Naive thymus-derived CD4-positive, alpha-beta T cell (primary cell): ENCODE data around the gene NT5DC2. TPM values are rescaled to one million over a fixed set of nuclear protein-coding genes. Genes with fewer than 3 reads are reported as not detected.

Experiments used
- ATAC-seq: fragments of 150-1000 bp; cut with Tn5 transposase; 2 replicates; pipeline ENCODE4 v1.10.0; 2021; ENCODE audit warnings: mild to moderate bottlenecking, moderate library complexity
- CTCF ChIA-PET: fragments of 350-600 bp; sonication (Branson Sonifier 250); formaldehyde crosslinking; loops from one replicate; lab custom pipeline; 2021; ENCODE audit warnings: antibody characterized with exemption; lab: Charles Lee
- POLR2A ChIA-PET: fragments of 350-600 bp; sonication (Branson Sonifier 250); formaldehyde crosslinking; loops from one replicate; lab custom pipeline; 2021; ENCODE audit warnings: antibody characterized with exemption, inconsistent platforms; lab: Charles Lee
- DNase-seq, 9 donors: peaks; one replicate each; pipeline versions ENCODE4 v3.0.0 to v3.0.0-alpha.2; 2020 to 2022; ENCODE audit warnings: mixed read lengths in 1 of 9
- H3K27ac ChIP-seq: one replicate; pipeline ENCODE4 v1.7.0; 2013; ENCODE audit warnings: mild to moderate bottlenecking, low read depth, low read length, moderate library complexity
- H3K27me3 ChIP-seq, 2 donors: one replicate each; pipeline ENCODE4 v1.7.0; 2013; ENCODE audit warnings: low read length in 2 of 2, mild to moderate bottlenecking in 2 of 2, moderate library complexity in 2 of 2; ENCODE audit not compliant: control insufficient read depth in 2 of 2, insufficient read depth in 2 of 2
- H3K36me3 ChIP-seq, 3 experiments: 1 replicate in 2 of 3; 2 replicates in 1 of 3; pipeline ENCODE4 v1.7.0; 2013; ENCODE audit warnings: low read length in 3 of 3, mild to moderate bottlenecking in 3 of 3, moderate library complexity in 1 of 3; ENCODE audit not compliant: insufficient read depth in 3 of 3, control insufficient read depth in 2 of 3
- H3K4me1 ChIP-seq, 2 donors: one replicate each; pipeline ENCODE4 v1.7.0; 2013; ENCODE audit warnings: low read length in 2 of 2, mild to moderate bottlenecking in 2 of 2, moderate library complexity in 1 of 2; ENCODE audit not compliant: control insufficient read depth in 2 of 2, insufficient read depth in 2 of 2
- H3K4me3 ChIP-seq: 2 replicates; pipeline ENCODE4 v1.7.0; 2013; ENCODE audit warnings: mild to moderate bottlenecking, low read length
- H3K9me3 ChIP-seq, 3 experiments: 1 replicate in 2 of 3; 2 replicates in 1 of 3; pipeline ENCODE4 v1.7.0; 2013; ENCODE audit warnings: low read length in 3 of 3; ENCODE audit not compliant: control insufficient read depth in 2 of 3
- H3K27ac Mint-ChIP-seq, 9 donors: one replicate each; pipeline ENCODE4 v1.8.0; 2020 to 2022; ENCODE audit warnings: mixed read lengths in 9 of 9, mild to moderate bottlenecking in 8 of 9, moderate library complexity in 5 of 9, inconsistent platforms in 2 of 9
- H3K27me3 Mint-ChIP-seq, 5 donors: one replicate each; pipeline ENCODE4 v1.8.0; 2021 to 2022; ENCODE audit warnings: mixed read lengths in 5 of 5, mild to moderate bottlenecking in 1 of 5
- H3K36me3 Mint-ChIP-seq, 5 donors: one replicate each; pipeline ENCODE4 v1.8.0; 2020 to 2022; ENCODE audit warnings: mixed read lengths in 5 of 5, mild to moderate bottlenecking in 3 of 5, inconsistent platforms in 1 of 5
- H3K4me1 Mint-ChIP-seq, 7 donors: one replicate each; pipeline ENCODE4 v1.8.0; 2020 to 2022; ENCODE audit warnings: mixed read lengths in 7 of 7, mild to moderate bottlenecking in 3 of 7, inconsistent platforms in 1 of 7
- H3K4me3 Mint-ChIP-seq, 10 donors: one replicate each; pipeline ENCODE4 v1.8.0; 2020 to 2022; ENCODE audit warnings: mild to moderate bottlenecking in 10 of 10, mixed read lengths in 10 of 10, moderate library complexity in 6 of 10, inconsistent platforms in 2 of 10
- H3K9me3 Mint-ChIP-seq, 11 donors: one replicate each; pipeline ENCODE4 v1.8.0; 2020 to 2022; ENCODE audit warnings: mixed read lengths in 11 of 11, mild to moderate bottlenecking in 4 of 11, inconsistent platforms in 1 of 11, moderate library complexity in 1 of 11
- intact Hi-C, 2 donors: fragments of 100-400 bp; cut with micrococcal nuclease; formaldehyde crosslinking; loops; one replicate each; pipeline ENCODE4 v1.15.1; 2023
- polyA plus RNA-seq, 2 donors: library from polyadenylated mRNA; unstranded; fragments of 300-500 nt; fragmentation: Illumina TruSeq; gene quantifications; one replicate each; pipeline ENCODE4 v1.2.3, GENCODE V29; 2021
- total RNA-seq, 6 experiments: library from RNA in 5 of 6; stranded (reverse) in 5 of 6; gene quantifications; 1 replicate in 5 of 6; 2 replicates in 1 of 6; pipeline ENCODE4 v1.2.3 and lab custom pipeline; 2021 to 2026

NT5DC2 gene
- total and polyA plus RNA-seq, 7 experiments from 2014 or later = 1.3 to 23.0 (median 3.1) TPM; not detected in 1

- DNase-seq = no peak
- POLR2A ChIA-PET = no interaction called here
Observed at GRCh38 chr3:52525680-52526561, 7.7 kb downstream of the NT5DC2 start.

DNA sequence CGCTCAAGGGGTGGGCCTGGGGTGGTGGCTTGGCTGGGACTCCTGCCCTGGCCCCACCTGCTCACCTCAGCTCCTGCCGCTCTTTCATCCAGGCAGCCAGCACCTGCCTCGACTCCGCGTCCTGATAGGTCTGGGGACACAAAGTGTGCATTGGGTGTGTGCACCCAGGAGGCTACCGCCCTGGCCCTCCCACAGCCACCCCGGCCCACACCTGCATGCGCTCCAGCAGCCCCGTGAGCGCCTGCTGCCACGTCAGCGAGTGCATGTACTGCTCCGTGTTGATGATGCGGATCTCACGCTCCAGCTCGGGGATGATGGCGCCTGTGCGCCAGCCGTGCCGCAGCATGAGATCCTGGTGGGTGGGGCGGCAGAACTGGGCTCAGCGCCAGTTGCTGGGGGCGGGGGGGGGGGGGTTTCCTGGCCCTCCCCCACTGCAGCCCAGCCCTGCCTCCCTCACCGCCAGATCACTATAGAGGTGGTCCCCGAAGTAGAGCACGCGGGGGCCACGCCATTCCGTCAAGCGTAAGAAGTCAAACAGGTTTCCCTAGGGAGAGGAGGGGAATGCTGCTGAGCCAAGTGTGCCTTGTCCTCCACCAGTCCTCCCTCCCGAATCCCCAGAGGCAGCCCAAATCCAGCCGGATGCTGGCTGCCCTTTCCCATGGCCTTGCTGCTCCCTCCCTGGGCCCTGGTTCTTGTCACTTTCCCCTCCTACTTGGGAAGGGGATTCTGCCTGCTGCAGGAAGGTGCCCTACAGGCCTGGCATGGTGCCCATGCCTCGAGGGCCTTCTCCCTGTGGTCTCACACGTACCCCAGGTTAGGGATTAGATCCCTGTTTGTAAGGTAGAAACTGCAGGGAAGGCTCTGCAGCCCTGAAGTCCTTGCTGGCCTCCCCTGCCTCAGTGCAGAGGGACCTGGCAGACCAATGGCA, 8.6 kb downstream of the NT5DC2 start:
- CTCF ChIA-PET = no interaction called here
- POLR2A ChIA-PET = no interaction called here
- no peaks in the 10 kb centered on the region for H3K9me3 Mint-ChIP-seq
- peaks cover 0 to 3% (median 0%) of the 10 kb centered on the region in 5 donors for H3K36me3 Mint-ChIP-seq
- no peak overlapping the region for H3K27ac Mint-ChIP-seq
- no peak overlapping the region for H3K27ac ChIP-seq
- no peaks in the 10 kb centered on the region for H3K9me3 ChIP-seq
- H3K4me3 ChIP-seq = no peak overlapping the region
- H3K27me3 ChIP-seq = no peaks in the 10 kb centered on the region
- no peaks in the 10 kb centered on the region for H3K27me3 Mint-ChIP-seq
- intact Hi-C loops = no loop called here
- peaks cover 0 to 2% (median 0%) of the 10 kb centered on the region in 7 donors for H3K4me1 Mint-ChIP-seq
- no peaks in the 10 kb centered on the region for H3K36me3 ChIP-seq
- DNase-seq (no peak), ATAC-seq (no peak)
- no peak overlapping the region for H3K4me3 Mint-ChIP-seq
- no peaks in the 10 kb centered on the region for H3K4me1 ChIP-seq

More at GRCh38 chr3:52525680-52526561, 7.7 kb downstream of the NT5DC2 start:
- CTCF ChIA-PET = no interaction called here
- H3K27ac ChIP-seq = no peak overlapping the region
- no peak overlapping the region for H3K4me3 ChIP-seq
- H3K9me3 ChIP-seq = no peaks in the 10 kb centered on the region
- Mint-ChIP-seq H3K4me1 (peaks cover 0 to 2% (median 0%) of the 10 kb centered on the region in 7 donors), H3K9me3 (no peaks in the 10 kb centered on the region), H3K4me3 (no peak overlapping the region), H3K36me3 (peaks cover 0 to 3% (median 0%) of the 10 kb centered on the region in 5 donors), H3K27me3 (no peaks in the 10 kb centered on the region), H3K27ac (peak overlapping the region in 1 of 9 donors; percentile 76)
- ATAC-seq = no peak
- no peaks in the 10 kb centered on the region for H3K4me1 ChIP-seq
- H3K36me3 ChIP-seq = no peaks in the 10 kb centered on the region
- intact Hi-C loops = no loop called here
- no peaks in the 10 kb centered on the region for H3K27me3 ChIP-seq

DNA sequence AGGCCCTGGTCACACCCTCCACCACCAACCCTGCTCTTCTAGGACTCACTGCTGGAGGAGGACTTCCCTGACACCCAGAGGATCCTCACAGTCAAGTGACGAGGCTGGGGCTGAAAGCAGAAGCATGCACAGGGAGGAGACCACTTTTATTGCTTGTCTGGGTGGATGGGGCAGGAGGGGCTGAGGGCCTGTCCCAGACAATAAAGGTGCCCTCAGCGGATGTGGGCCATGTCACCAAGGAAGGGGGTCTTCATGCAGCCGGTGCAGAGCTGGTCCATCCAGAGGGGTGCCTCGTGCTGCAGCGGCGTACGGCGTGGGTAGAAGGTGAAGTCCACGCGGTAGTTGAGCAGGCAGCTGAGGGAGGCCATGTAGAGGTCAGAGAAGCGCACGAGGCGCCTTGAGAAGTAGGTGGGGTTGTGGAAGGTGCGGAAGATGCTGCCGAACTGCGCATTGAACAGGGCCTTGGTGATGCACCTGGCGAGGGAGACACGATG, 9.4 kb downstream of the NT5DC2 start:
- no peaks in the 10 kb centered on the region for H3K36me3 ChIP-seq
- DNase-seq (no peak), ATAC-seq (no peak)
- Mint-ChIP-seq H3K4me1 (peaks cover 0 to 2% (median 0%) of the 10 kb centered on the region in 7 donors), H3K27ac (no peak overlapping the region), H3K4me3 (no peak overlapping the region), H3K9me3 (no peaks in the 10 kb centered on the region), H3K36me3 (peaks cover 0 to 3% (median 0%) of the 10 kb centered on the region in 5 donors), H3K27me3 (no peaks in the 10 kb centered on the region)
- intact Hi-C loops = no loop called here
- no peak overlapping the region for H3K4me3 ChIP-seq
- no peaks in the 10 kb centered on the region for H3K4me1 ChIP-seq
- no peaks in the 10 kb centered on the region for H3K27me3 ChIP-seq
- ChIA-PET POLR2A (no interaction called here), CTCF (no interaction called here)
- H3K9me3 ChIP-seq = no peaks in the 10 kb centered on the region
- no peak overlapping the region for H3K27ac ChIP-seq

DNA sequence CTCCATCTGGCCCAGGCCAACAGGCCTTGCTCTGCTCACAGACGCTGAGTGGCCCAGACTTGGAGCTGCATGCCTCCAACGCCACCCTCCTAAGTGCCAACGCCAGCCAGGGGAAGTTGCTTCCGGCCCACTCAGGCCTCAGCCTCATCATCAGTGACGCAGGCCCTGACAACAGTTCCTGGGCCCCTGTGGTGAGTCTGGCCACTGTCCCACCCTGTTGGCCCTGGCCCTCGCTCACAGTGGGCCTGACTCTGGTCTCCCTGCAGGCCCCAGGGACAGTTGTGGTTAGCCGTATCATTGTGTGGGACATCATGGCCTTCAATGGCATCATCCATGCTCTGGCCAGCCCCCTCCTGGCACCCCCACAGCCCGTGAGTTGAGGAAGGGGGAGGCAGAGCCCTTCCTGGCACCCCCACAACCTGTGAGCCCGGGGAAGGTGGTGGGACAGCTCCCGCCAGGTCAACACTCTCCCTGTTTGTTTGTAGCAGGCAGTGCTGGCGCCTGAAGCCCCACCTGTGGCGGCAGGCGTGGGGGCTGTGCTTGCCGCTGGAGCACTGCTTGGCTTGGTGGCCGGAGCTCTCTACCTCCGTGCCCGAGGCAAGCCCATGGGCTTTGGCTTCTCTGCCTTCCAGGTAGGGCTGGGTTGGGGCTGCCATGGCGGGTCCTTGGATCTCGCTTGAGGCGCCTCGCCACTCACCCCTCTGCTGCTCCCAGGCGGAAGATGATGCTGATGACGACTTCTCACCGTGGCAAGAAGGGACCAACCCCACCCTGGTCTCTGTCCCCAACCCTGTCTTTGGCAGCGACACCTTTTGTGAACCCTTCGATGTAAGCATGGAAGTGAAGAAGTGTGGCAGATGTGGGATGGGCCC, 10.0 kb downstream of the NT5DC2 start:
- Mint-ChIP-seq H3K36me3 (peaks cover 0 to 3% (median 0%) of the 10 kb centered on the region in 5 donors), H3K27me3 (no peaks in the 10 kb centered on the region), H3K4me3 (no peak overlapping the region), H3K27ac (no peak overlapping the region), H3K4me1 (peaks cover 0 to 3% (median 0%) of the 10 kb centered on the region in 7 donors), H3K9me3 (no peaks in the 10 kb centered on the region)
- DNase-seq (no peak), ATAC-seq (no peak)
- Histone ChIP-seq H3K4me1 (no peaks in the 10 kb centered on the region), H3K27me3 (no peaks in the 10 kb centered on the region), H3K4me3 (no peak overlapping the region), H3K9me3 (no peaks in the 10 kb centered on the region), H3K36me3 (no peaks in the 10 kb centered on the region), H3K27ac (no peak overlapping the region)
- ChIA-PET CTCF (no interaction called here), POLR2A (no interaction called here)
- intact Hi-C loops = no loop called here

- no peak overlapping the region for H3K27ac ChIP-seq
- H3K27me3 ChIP-seq = no peaks in the 10 kb centered on the region
- no peaks in the 10 kb centered on the region for H3K36me3 ChIP-seq
- H3K4me1 ChIP-seq = no peaks in the 10 kb centered on the region
- Mint-ChIP-seq H3K4me3 (no peak overlapping the region), H3K27me3 (no peaks in the 10 kb centered on the region), H3K36me3 (peaks cover 0 to 3% (median 0%) of the 10 kb centered on the region in 5 donors), H3K9me3 (no peaks in the 10 kb centered on the region), H3K27ac (no peak overlapping the region), H3K4me1 (peaks cover 0 to 3% (median 0%) of the 10 kb centered on the region in 7 donors)
- no peaks in the 10 kb centered on the region for H3K9me3 ChIP-seq
- intact Hi-C loops = no loop called here
- no peak overlapping the region for H3K4me3 ChIP-seq
- POLR2A ChIA-PET = interaction anchor here (0.6 kb wide), 1 partner anchor 477 kb away, joined by 3 read pairs; no protein-coding TSS in a partner anchor
- no peak for ATAC-seq
- DNase-seq = no peak
- CTCF ChIA-PET = no interaction called here
Observed at GRCh38 chr3:52522651-52523251, 10.9 kb downstream of the NT5DC2 start.
